HCT116 (cell line): ENCODE results near the gene MCEMP1. TPM values are rescaled to one million over a fixed set of nuclear protein-coding genes. Genes with fewer than 3 reads are reported as not detected.

ENCODE experiments used
- ATAC-seq: fragments of 200-7000 bp; cut with Tn5 transposase; 2 replicates; pipeline ENCODE4 v1.9.1; 2020; ENCODE audit warnings: mild to moderate bottlenecking, moderate library complexity
- BruUV-seq: library from RNA; stranded (reverse); fragments of 400-500 nt; replicated peaks from 2 replicates; lab custom pipeline; 2021; lab: Mats Ljungman, UMichigan
- CTCF ChIA-PET: fragments of 300-600 bp; sonication (Branson Sonifier 250); formaldehyde crosslinking; loops from one replicate; lab custom pipeline; 2021; ENCODE audit warnings: antibody characterized with exemption; lab: Charles Lee
- POLR2A ChIA-PET: fragments of 300-600, 350-600 bp; sonication (Branson Sonifier 250); formaldehyde crosslinking; loops from one replicate; lab custom pipeline; 2021; ENCODE audit warnings: antibody characterized with exemption; lab: Charles Lee
- RAD21 ChIA-PET, 2 experiments: fragments of 300-600 bp; sonication (Branson Sonifier 250); formaldehyde crosslinking; loops; one replicate each; lab custom pipeline; 2023; ENCODE audit warnings: low total read pairs in 2 of 2; ENCODE audit not compliant: uncharacterized antibody in 2 of 2, unreplicated experiment in 2 of 2, low non-redundant PET in 1 of 2; lab: Charles Lee
- DNase-seq: peaks from one replicate; pipeline ENCODE4 v3.0.0-alpha.2; 2010; ENCODE audit warnings: low read depth, low spot score
- H2AFZ ChIP-seq: fragments of 200-600 bp; shearing (Covaris generic), sonication (generic); 2 replicates; pipeline ENCODE4 v1.6.1; 2017; ENCODE audit warnings: low read depth, mixed run types, mixed read lengths, antibody characterized with exemption, low read length; ENCODE audit not compliant: poor library complexity, severe bottlenecking
- H3K27ac ChIP-seq: 2 replicates; pipeline ENCODE4 v1.5.1; 2012; ENCODE audit warnings: low read depth, low read length
- H3K27me3 ChIP-seq: fragments of 200-600 bp; sonication (generic); 2 replicates; pipeline ENCODE4 v1.6.1; 2016; ENCODE audit warnings: mixed run types, low read length, mixed read lengths; ENCODE audit not compliant: insufficient read depth
- H3K36me3 ChIP-seq, 2 experiments: fragments of 200-500 bp in 1 of 2; fragments of 200-600 bp in 1 of 2; sonication (Bioruptor generic) in 1 of 2; sonication (generic) in 1 of 2; 2 replicates each; pipeline versions ENCODE4 v1.5.1 to v1.6.1; 2014 to 2016; ENCODE audit warnings: low read length in 2 of 2, inconsistent platforms in 1 of 2, mixed read lengths in 1 of 2, mixed run types in 1 of 2; ENCODE audit not compliant: insufficient read depth in 2 of 2, control insufficient read depth in 1 of 2
- H3K4me1 ChIP-seq, 2 experiments: fragments of 200-600 bp in 1 of 2; sonication (generic) in 1 of 2; 2 replicates each; pipeline versions ENCODE4 v1.5.1 to v1.6.1; 2012 to 2017; ENCODE audit warnings: low read length in 2 of 2, inconsistent platforms in 1 of 2, mild to moderate bottlenecking in 1 of 2, mixed read lengths in 1 of 2, mixed run types in 1 of 2, moderate library complexity in 1 of 2; ENCODE audit not compliant: insufficient read depth in 2 of 2, control insufficient read depth in 1 of 2
- H3K4me2 ChIP-seq: fragments of 200-600 bp; sonication (generic); 2 replicates; pipeline ENCODE4 v1.6.1; 2017; ENCODE audit warnings: mixed run types, low read length, mixed read lengths
- H3K4me3 ChIP-seq, 2 experiments: fragments of 200-600 bp in 1 of 2; sonication (generic) in 1 of 2; replicated peaks in 1 of 2; 2 replicates each; pipeline ENCODE4 v1.5.1; 2011 to 2016; ENCODE audit warnings: low read length in 2 of 2, control low read depth in 1 of 2, low read depth in 1 of 2, mild to moderate bottlenecking in 1 of 2, mixed read lengths in 1 of 2, mixed run types in 1 of 2
- H3K79me2 ChIP-seq: fragments of 200-600 bp; sonication (generic); 2 replicates; pipeline ENCODE4 v1.6.1; 2017; ENCODE audit warnings: mild to moderate bottlenecking, mixed run types, low read length, moderate library complexity, mixed read lengths; ENCODE audit not compliant: insufficient read depth
- H3K9ac ChIP-seq: fragments of 200-600 bp; sonication (generic); 2 replicates; pipeline ENCODE4 v1.6.1; 2016; ENCODE audit warnings: low read length, mixed read lengths
- H3K9me2 ChIP-seq: fragments of 200-600 bp; sonication (generic), shearing (Covaris generic); 2 replicates; pipeline ENCODE4 v1.6.1; 2017; ENCODE audit warnings: mixed run types, mild to moderate bottlenecking, moderate library complexity; ENCODE audit not compliant: insufficient read depth
- H3K9me3 ChIP-seq, 2 experiments: fragments of 200-500 bp in 1 of 2; fragments of 200-600 bp in 1 of 2; sonication (Bioruptor generic) in 1 of 2; sonication (generic) in 1 of 2; 2 replicates each; pipeline ENCODE4 v1.6.1; 2014 to 2017; ENCODE audit warnings: low read length in 2 of 2, mixed read lengths in 2 of 2, inconsistent platforms in 1 of 2, low read depth in 1 of 2, mild to moderate bottlenecking in 1 of 2, mixed run types in 1 of 2, moderate library complexity in 1 of 2; ENCODE audit not compliant: control insufficient read depth in 1 of 2, insufficient read depth in 1 of 2
- H4K20me1 ChIP-seq: fragments of 200-600 bp; sonication (generic), shearing (Covaris generic); 2 replicates; pipeline ENCODE4 v1.6.1; 2017; ENCODE audit warnings: mixed run types, mild to moderate bottlenecking, moderate library complexity; ENCODE audit not compliant: insufficient read depth
- CEBPB ChIP-seq: IDR thresholded peaks from 2 replicates; pipeline ENCODE4 v1.6.1; 2012; ENCODE audit warnings: low read depth
- ELF1 ChIP-seq: IDR thresholded peaks from 2 replicates; pipeline ENCODE4 v1.6.1; 2012; ENCODE audit warnings: low read depth, borderline replicate concordance
- FOSL1 ChIP-seq: IDR thresholded peaks from 2 replicates; pipeline ENCODE4 v1.6.1; 2012; ENCODE audit warnings: low read depth
- JUND ChIP-seq: IDR thresholded peaks from 2 replicates; pipeline ENCODE4 v1.6.1; 2012
- POLR2AphosphoS5 ChIP-seq: IDR thresholded peaks from 2 replicates; pipeline ENCODE4 v1.6.1; 2011; ENCODE audit warnings: mild to moderate bottlenecking, low read depth, low read length, moderate library complexity
- SP1 ChIP-seq: IDR thresholded peaks from 2 replicates; pipeline ENCODE4 v1.6.1; 2012; ENCODE audit warnings: low read depth
- YY1 ChIP-seq: IDR thresholded peaks from 2 replicates; pipeline ENCODE4 v1.6.1; 2011; ENCODE audit warnings: low read length, low read depth, moderate library complexity, mild to moderate bottlenecking; ENCODE audit not compliant: insufficient replicate concordance; ENCODE audit errors: extremely low read depth
- ZFX ChIP-seq: fragments of 450-650 bp; IDR thresholded peaks from 2 replicates; pipeline ENCODE4 v1.6.1; 2017
- ZNF274 ChIP-seq: fragments of 200-500 bp; sonication (Bioruptor generic); IDR thresholded peaks from 2 replicates; pipeline ENCODE4 v1.6.1; 2014; ENCODE audit warnings: mild to moderate bottlenecking, low read depth, low read length, inconsistent platforms
- intact Hi-C: fragments of 100-400 bp; cut with micrococcal nuclease; formaldehyde crosslinking; loops from 2 replicates; pipeline ENCODE4 v1.10.0; 2022
- total RNA-seq: library from RNA; stranded (reverse); gene quantifications from one replicate; pipeline ENCODE4 v1.2.1, GENCODE V29; 2021; ENCODE audit not compliant: unreplicated experiment
- TF ChIP-seq, protein P1 (sequence below): IDR thresholded peaks from 2 replicates; pipeline ENCODE4 v1.6.1; 2011; ENCODE audit warnings: mild to moderate bottlenecking, low read length, moderate library complexity; ENCODE audit not compliant: insufficient replicate concordance; ENCODE audit errors: extremely low read depth
- TF ChIP-seq, protein P2 (sequence below): IDR thresholded peaks from 2 replicates; pipeline ENCODE4 v1.6.1; 2012

The MCEMP1 gene
- total RNA-seq, 1 experiment from 2014 or later = not detected

DNA sequence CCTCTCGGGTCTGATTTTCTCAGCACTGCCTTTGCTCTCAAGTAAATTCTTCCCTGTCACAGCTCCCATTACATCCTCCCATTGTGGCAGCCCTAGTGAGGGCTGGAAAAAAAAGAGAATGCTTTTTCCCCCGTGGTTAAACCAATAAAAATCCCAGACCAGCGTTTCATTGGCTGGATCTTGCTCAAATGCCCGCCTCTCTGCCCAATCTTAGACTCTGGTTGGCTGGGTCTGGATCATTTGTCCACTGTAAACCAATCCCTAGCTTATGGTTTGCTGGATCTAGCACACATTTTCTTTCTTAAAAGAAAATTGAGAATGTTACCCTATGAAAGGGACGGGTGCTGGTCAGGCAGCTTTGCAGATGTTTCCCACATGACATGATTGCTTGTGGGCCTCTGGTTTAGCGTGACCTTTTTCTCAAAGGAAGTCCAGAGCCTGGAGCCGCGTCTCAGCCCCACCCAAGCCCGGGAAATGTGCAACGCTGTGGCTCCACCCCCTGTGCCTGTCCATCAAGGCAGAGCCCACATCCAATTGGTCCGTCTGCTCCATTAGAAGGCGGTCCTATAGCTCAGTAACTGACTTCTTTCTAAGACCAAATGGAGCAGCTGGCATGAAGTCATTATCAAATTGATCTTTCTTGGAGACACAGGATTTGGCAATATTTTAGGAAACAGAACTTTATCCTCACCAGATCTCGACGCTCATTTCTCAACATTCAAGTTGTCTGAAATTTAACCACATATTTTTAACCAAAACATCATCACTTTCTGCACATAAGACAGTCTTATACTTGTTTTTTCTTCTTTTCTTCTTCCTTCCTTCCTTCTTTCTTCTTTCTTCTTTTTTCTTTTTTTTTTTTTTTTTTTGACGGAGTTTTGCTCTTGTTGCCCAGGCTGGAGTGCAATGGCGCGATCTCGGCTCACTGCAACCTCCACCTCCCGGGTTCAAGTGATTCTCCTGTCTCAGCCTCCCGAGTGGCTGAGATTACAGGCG, 2.6 kb upstream of the MCEMP1 start:
- Histone ChIP-seq H3K9me3 (peaks cover 0 to 3% of the 10 kb centered on the region in 2 experiments; a peak in 1 of 4 replicates), H3K9me2 (no peaks in the 10 kb centered on the region), H3K27ac (no peak overlapping the region), H3K4me1 (peaks cover 3 to 11% of the 10 kb centered on the region in 2 experiments; a peak in 3 of 4 replicates), H3K9ac (no peak overlapping the region), H3K4me2 (peak overlapping the region; percentile 44), H3K4me3 (no peak overlapping the region), H3K36me3 (no peaks in the 10 kb centered on the region), H4K20me1 (no peaks in the 10 kb centered on the region), H2AFZ (peak overlapping the region; percentile 71), H3K27me3 (no peaks in the 10 kb centered on the region), H3K79me2 (no peaks in the 10 kb centered on the region)
- peak; percentile 99 for ATAC-seq
- intact Hi-C loops = no loop called here
- ChIA-PET RAD21 (interaction anchor here in 1 of 2 experiments (0.7 kb wide), 1 partner anchor 106 kb away, joined by 3 read pairs; no protein-coding TSS in a partner anchor), POLR2A (interaction anchor here (0.8 kb wide), 1 partner anchor 179 kb away, joined by 3 read pairs; no protein-coding TSS in a partner anchor), CTCF (interaction anchor here (1.5 kb wide), 1 partner anchor 106 kb away, joined by 8 read pairs; no protein-coding TSS in a partner anchor)
- TF ChIP-seq JUND (no peak), SP1 (peak; percentile 38; the same call in 1 of the 2 replicates)
- BruUV-seq = no TSS peak
- peak; percentile 72 for DNase-seq

DNA sequence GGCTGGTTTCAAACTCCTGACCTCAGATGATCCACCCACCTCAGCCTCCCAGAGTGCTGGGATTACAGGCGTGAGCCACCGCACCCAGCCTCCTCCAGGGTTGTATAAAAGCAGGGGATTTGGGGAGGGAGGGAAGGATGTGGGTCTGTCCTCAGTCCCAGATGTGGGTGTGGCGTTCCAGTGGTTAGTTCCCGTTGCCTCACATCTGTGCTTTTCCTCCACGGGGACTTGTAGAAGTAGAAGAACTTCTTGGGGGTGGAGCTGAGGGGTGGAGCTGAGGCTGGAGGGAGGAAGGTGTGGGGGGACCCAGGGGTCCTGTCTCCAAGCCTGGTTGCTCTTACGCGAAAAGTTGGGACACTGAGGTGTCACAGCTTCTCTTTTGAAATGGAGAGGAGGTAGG, 514 bp upstream of the MCEMP1 start:
- ChIA-PET CTCF (interaction anchor here (1.7 kb wide), 1 partner anchor 108 kb away, joined by 5 read pairs; no protein-coding TSS in a partner anchor), RAD21 (no interaction called here), POLR2A (no interaction called here)
- peaks cover 7% of the 10 kb centered on the region; the same call in 1 of the 2 replicates for H3K79me2 ChIP-seq
- no peak for DNase-seq
- no peak overlapping the region for H2AFZ ChIP-seq
- intact Hi-C loops = no loop called here
- no peak for ATAC-seq
- no peak overlapping the region for H3K27ac ChIP-seq
- H3K27me3 ChIP-seq = no peaks in the 10 kb centered on the region
- peaks cover 0 to 3% of the 10 kb centered on the region in 2 experiments; a peak in 1 of 4 replicates for H3K9me3 ChIP-seq
- no peaks in the 10 kb centered on the region for H4K20me1 ChIP-seq
- no peaks in the 10 kb centered on the region for H3K9me2 ChIP-seq
- H3K36me3 ChIP-seq = no peaks in the 10 kb centered on the region
- H3K9ac ChIP-seq = no peak overlapping the region
- H3K4me3 ChIP-seq = no peak overlapping the region
- no TSS peak for BruUV-seq
- no peak overlapping the region for H3K4me2 ChIP-seq
- peaks cover 3 to 28% of the 10 kb centered on the region in 2 experiments; a peak in 3 of 4 replicates for H3K4me1 ChIP-seq
- TF ChIP-seq FOSL1 = no peak
- TF ChIP-seq CEBPB = no peak
- no peak for TF ChIP-seq SP1
- TF ChIP-seq ZNF274 = no peak
- no peak for TF ChIP-seq POLR2AphosphoS5
- no peak for TF ChIP-seq YY1
- no peak for TF ChIP-seq ZFX
- TF ChIP-seq ELF1 = no peak
- TF ChIP-seq, protein P1, sequence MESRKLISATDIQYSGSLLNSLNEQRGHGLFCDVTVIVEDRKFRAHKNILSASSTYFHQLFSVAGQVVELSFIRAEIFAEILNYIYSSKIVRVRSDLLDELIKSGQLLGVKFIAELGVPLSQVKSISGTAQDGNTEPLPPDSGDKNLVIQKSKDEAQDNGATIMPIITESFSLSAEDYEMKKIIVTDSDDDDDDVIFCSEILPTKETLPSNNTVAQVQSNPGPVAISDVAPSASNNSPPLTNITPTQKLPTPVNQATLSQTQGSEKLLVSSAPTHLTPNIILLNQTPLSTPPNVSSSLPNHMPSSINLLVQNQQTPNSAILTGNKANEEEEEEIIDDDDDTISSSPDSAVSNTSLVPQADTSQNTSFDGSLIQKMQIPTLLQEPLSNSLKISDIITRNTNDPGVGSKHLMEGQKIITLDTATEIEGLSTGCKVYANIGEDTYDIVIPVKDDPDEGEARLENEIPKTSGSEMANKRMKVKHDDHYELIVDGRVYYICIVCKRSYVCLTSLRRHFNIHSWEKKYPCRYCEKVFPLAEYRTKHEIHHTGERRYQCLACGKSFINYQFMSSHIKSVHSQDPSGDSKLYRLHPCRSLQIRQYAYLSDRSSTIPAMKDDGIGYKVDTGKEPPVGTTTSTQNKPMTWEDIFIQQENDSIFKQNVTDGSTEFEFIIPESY = no peak
- TF ChIP-seq JUND = no peak
- TF ChIP-seq, protein P2, sequence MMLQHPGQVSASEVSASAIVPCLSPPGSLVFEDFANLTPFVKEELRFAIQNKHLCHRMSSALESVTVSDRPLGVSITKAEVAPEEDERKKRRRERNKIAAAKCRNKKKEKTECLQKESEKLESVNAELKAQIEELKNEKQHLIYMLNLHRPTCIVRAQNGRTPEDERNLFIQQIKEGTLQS = no peak
